Sigmoid colon (tissue), 4 donors: ENCODE measurements around the gene PAH.

ENCODE experiments used
- CTCF ChIP-seq, 4 experiments: fragments of 450-650 bp in 3 of 4; fragments of 200-600 bp in 1 of 4; IDR thresholded peaks; one replicate each; pipeline ENCODE4 v1.5.1; 2016 to 2019; ENCODE audit warnings: antibody characterized with exemption in 4 of 4, mild to moderate bottlenecking in 3 of 4, moderate library complexity in 2 of 4
- EP300 ChIP-seq, 4 donors: sonication (generic); formaldehyde crosslinking; IDR thresholded peaks; one replicate each; pipeline ENCODE4 v1.6.1; 2017; ENCODE audit warnings: antibody characterized with exemption in 4 of 4
- POLR2AphosphoS5 ChIP-seq, 4 donors: sonication (generic); formaldehyde crosslinking; IDR thresholded peaks; one replicate each; pipeline ENCODE4 v1.6.1; 2017; ENCODE audit warnings: antibody characterized with exemption in 4 of 4

GRCh38 chr12:102918840-102919239 lies 1.8 kb upstream of the PAH start:
- TF ChIP-seq CTCF (IDR thresholded peaks at IDR 0.05), result no peak
- TF ChIP-seq EP300 (IDR thresholded peaks at IDR 0.05), result no peak
- no peak for TF ChIP-seq POLR2AphosphoS5 (IDR thresholded peaks at IDR 0.05)
